ENCODE data around the gene OASL. TPM values are rescaled to one million over a fixed set of nuclear protein-coding genes. Genes with fewer than 3 reads are reported as not detected.

OASL gene
- polyA plus RNA-seq, 3 donors: 0.03 TPM; not detected in 2

- no peak for DNase-seq
These were observed 21.0 kb downstream of the OASL start for GRCh38 chr12:121017966-121018491.

DNA sequence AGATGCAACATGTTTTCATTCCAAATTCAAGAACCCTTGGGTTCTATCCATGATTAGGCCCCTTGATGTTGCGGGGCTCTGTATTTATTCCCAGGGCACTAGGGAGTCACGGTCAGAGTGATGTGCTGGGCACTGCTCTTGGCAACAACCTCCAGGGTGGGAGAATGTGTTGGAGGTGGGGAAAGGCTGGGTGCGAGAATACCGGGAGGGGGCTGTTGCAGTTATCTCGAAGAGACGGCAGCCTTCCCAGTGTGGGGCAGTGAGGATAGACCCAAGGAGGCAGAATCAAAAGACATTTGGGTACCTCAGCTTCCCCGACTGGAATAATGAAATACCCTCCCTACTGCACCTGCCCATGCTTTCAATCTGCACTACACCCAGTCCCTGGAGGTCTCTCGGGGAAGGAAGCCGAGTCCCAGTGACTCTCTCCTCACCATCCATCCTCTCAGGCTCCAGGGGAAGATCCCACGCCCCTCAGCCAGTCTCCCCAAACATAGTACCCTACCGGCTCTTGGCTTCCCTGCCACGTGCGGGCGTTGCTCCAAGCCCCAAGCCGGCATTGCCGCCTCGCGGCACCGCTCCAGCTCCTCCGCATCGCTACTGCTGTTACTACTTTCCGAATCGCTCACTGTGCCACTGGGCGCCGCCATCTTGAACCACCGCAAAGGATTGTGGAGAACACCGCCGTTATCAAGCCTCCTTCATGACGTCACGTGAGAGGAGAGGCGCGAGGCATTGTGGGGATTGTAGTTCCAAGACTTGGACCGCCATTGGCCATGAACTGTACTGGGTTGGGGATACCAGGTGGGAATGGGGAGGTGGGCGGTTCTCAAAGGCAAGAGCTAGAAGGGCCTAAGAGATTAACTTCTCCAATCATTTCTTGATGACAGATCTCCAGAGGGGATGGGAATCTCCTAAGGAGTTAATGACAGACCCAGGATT is 22.9 kb downstream of the OASL start, which contains the start of gene C12orf43:
TSS of gene C12orf43 (minus strand) at position 663 of the 942 bp plus-strand sequence. CDS start at position 650, 13 bp downstream.
- DNase-seq: peak; percentile 93

GRCh38 chr12:121013715-121014114 is 25.3 kb downstream of the OASL start:
- DNase-seq: no peak

GRCh38 chr12:121011820-121012219 is 27.2 kb downstream of the OASL start:
- no peak for DNase-seq

DNA sequence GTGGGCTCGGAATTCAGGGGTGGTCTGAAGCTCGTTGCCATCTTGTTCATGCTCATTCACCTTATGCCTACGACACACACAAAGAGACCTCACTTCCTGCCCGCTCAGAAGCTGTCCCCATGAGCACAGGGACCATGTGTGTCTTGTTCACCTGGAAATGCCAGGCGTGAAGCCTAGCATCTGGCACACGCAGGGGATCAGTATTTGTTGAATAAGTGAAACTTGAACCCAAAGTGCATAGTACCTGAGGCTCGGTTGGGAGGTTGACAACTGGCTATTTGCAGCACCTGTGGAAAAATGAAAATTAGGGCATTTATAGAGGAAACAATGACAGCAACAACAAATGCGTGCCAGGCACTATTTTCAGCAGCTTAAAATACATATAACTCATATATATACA is 28.2 kb downstream of the OASL start:
- DNase-seq: no peak

DNA sequence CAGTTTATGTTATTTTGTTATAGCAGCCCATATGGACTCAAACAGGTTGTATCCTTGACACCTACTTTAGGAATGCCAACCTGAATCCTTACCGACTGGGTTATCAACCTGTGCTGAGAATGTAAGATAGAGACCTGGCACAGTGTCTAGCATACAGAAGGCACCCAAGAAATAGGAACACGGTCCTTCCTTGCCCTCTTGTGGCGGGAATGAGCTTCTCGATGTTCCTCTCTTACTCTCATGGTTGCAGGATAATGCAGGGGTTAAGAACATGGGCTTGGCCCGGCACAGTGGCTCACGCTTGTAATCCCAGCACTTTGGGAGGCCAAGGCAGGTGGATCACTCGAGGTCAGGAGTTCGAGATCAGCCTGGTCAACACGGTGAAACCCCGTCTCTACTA is 29.3 kb downstream of the OASL start:
- peak; percentile 30 for DNase-seq

- DNase-seq: no peak
These were observed 30.5 kb downstream of the OASL start for GRCh38 chr12:121008347-121009098.

DNA sequence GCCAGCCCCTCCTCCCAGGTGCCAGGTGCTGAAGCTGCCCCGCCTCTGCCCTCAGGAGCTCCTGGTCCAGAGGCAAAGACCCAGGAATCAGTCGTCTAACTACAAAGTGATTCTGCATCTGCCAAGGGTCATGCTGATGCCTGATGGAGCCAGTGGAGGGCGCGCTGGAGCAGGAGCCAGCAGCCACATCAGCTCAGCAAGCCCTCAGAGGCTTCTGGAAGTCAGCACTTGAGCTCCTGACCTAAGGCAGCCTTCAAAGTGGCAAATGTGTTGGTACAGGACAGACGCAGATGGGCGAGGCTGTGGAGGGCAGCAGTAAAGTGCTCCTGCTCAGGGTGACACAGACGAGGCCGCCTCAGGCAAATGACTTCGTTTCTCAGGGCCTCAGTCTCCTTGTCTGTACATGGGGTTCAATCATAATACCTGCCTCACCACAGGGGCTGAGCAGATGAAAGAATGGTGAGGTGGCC is 33.7 kb downstream of the OASL start:
- no peak for DNase-seq

DNA sequence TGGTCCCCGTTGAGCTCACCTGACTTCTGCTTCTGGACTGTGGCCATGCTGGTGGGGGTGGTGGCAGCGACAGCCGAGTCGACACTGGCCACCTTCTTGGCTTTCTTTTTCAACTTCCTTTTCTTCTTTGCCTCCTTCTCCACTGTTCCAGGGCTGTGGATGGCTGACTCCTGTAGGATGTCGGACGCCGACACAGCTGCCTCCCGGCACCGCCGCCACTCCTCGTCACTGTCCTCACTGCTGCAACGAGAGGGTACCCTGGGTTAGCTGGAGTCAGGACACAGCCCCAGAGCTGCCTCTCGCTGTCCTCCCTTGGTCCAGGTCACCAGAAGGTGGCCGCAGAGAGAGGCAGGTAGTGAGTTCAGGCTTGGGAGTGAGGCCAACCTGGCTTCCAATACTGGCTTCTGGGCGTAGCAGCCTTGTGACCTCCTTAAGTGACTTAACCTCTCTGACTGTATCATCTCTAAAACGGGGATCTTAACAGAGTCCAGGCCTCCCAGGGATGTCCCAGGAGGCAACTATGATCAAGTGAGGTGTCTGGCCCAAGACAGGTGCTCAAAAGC is 34.7 kb downstream of the OASL start:
- no peak for DNase-seq

DNA sequence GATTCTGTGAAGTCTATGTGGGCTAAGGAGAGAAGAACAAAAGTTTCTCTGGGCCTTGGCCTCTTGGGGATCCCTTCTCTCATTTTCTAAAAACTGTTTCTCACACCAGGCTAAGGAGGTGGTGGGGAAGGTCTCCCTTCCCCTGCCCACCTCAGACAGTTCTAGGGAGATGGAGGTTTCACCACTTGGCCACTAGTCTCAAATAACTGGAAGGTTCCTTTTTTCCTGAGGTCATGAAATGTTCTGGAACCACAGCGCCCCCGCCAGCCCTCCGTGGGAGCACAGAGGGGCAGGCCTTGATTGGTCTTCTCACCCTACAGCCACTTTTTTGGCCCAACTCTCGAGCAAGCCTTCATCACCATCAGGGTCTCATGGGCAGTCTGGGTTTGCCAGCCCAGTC is 35.4 kb downstream of the OASL start:
- DNase-seq: no peak

DNA sequence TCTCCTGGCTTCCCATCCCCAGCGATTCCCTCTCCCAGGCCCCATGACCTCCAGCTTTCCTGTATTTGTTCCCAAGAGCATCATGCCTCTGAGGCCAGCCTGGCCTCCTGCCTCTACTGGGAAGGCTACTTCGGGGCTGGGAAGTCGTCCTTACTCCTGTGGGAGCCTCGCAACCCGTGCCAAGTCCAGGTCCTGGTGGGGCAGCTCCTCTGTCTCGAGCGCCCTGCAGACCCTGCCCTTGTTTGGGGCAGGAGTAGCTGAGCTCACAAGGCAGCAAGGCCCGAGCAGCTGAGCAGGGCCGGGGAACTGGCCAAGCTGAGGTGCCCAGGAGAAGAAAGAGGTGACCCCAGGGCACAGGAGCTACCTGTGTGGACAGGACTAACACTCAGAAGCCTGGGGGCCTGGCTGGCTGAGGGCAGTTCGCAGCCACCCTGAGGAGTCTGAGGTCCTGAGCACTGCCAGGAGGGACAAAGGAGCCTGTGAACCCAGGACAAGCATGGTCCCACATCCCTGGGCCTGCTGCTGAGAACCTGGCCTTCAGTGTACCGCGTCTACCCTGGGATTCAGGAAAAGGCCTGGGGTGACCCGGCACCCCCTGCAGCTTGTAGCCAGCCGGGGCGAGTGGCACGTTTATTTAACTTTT is 37.1 kb downstream of the OASL start:
- no peak for DNase-seq

DNA sequence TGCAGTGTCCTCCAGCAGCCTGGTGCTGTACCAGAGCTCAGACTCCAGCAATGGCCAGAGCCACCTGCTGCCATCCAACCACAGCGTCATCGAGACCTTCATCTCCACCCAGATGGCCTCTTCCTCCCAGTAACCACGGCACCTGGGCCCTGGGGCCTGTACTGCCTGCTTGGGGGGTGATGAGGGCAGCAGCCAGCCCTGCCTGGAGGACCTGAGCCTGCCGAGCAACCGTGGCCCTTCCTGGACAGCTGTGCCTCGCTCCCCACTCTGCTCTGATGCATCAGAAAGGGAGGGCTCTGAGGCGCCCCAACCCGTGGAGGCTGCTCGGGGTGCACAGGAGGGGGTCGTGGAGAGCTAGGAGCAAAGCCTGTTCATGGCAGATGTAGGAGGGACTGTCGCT is 38.0 kb downstream of the OASL start:
- no peak for DNase-seq

DNA sequence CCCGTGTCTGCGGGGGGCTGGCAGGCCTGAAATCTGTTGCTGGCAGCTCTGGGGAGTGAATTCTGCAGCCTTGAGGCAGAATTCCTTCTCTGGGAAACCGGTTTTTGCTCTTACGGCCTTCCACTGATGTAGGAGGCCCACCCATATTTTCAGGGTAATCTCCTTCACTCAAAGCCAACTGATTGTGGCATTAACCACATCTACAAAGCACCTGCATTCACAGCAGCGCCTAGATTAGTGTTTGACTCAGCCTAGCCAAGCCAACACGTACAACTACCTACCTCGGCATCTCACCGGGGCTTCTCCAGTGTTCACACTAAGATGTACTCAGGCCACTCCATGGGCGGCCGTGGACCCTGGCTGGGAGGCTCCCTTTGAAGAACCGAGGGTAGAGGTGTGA is 38.5 kb downstream of the OASL start:
- DNase-seq: no peak

GRCh38 chr12:120999191-121000120 is 39.6 kb downstream of the OASL start:
- no peak for DNase-seq

DNA sequence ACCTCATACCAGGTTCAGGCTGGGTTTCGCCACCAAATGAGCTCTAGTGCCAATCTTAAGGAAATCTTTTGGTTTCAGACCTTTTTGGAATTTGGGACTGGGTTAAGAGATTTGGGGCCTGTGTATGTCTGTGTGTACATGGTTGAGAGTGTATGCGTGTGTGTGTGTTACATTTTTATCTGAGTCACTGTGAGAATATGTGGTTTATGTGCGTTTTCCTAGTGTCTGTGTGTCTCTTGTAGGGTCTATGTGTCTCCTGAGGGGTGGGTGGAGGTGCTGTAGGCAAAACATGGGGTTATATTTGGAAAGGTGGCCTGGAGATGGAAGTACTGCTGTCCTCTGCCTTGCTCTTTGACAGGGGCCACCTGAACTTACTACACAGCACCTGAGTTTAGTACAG is 40.6 kb downstream of the OASL start:
- DNase-seq: no peak

- DNase-seq: no peak
These were observed 41.6 kb downstream of the OASL start for GRCh38 chr12:120997448-120997847.

GRCh38 chr12:120996133-120996746 is 42.8 kb downstream of the OASL start:
- no peak for DNase-seq

- no peak for DNase-seq
These were observed 44.3 kb downstream of the OASL start for GRCh38 chr12:120994589-120995337.

DNA sequence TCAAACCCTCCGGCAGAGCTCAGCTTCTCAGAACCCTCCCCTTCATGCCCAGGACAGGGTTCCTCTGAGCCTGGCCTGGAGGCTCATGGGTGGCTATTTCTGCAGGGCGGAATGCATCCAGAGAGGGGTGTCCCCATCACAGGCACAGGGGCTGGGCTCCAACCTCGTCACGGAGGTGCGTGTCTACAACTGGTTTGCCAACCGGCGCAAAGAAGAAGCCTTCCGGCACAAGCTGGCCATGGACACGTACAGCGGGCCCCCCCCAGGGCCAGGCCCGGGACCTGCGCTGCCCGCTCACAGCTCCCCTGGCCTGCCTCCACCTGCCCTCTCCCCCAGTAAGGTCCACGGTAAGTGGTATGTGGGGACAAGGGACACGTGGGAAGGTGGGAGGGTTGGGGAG is 45.0 kb downstream of the OASL start:
- no peak for DNase-seq
